HEK293 (cell line): ENCODE data around the gene BACH2.

Experiments used
- CTCF ChIA-PET: fragments of 350-600 bp; formaldehyde crosslinking; extraction: SDS; loops from one replicate; lab custom pipeline; 2021; ENCODE audit warnings: antibody characterized with exemption; lab: Yijun Ruan, JAX
- POLR2A ChIA-PET: fragments of 300-600 bp; formaldehyde crosslinking; extraction: SDS; loops from one replicate; lab custom pipeline; 2020; ENCODE audit warnings: antibody characterized with exemption, inconsistent platforms; lab: Yijun Ruan, JAX
- H3K27ac ChIP-seq: fragments of 200-500 bp; sonication (Bioruptor generic); 2 replicates; pipeline ENCODE4 v1.5.1; 2014; ENCODE audit warnings: low read depth, low read length, control low read depth, inconsistent platforms; ENCODE audit errors: extremely low read depth
- H3K36me3 ChIP-seq, 2 experiments: fragments of 200-500 bp in 1 of 2; sonication (Bioruptor generic) in 1 of 2; 1 replicate in 1 of 2; 2 replicates in 1 of 2; pipeline ENCODE4 v1.5.1; 2014 to 2017; ENCODE audit warnings: inconsistent platforms in 2 of 2, low read length in 2 of 2; ENCODE audit not compliant: control insufficient read depth in 2 of 2, insufficient read depth in 1 of 2
- H3K4me1 ChIP-seq: fragments of 200-500 bp; sonication (Bioruptor generic); 2 replicates; pipeline ENCODE4 v1.5.1; 2014; ENCODE audit warnings: mild to moderate bottlenecking, low read length, inconsistent platforms; ENCODE audit not compliant: control insufficient read depth, insufficient read depth
- H3K4me3 ChIP-seq: 2 replicates; pipeline ENCODE4 v1.5.1; 2011; ENCODE audit warnings: low read depth, mild to moderate bottlenecking, control low read depth, low read length, moderate library complexity
- H3K9me3 ChIP-seq: fragments of 200-500 bp; sonication (Bioruptor generic); 2 replicates; pipeline ENCODE4 v1.5.1; 2014; ENCODE audit warnings: low read depth, low read length, inconsistent platforms; ENCODE audit not compliant: control insufficient read depth, insufficient read depth
- ZNF133 ChIP-seq: fragments of 450-650 bp; formaldehyde crosslinking; IDR thresholded peaks from 2 replicates; pipeline ENCODE4 v1.5.1; 2016; ENCODE audit warnings: missing biosample characterization, missing genetic modification characterization
- ZNF146 ChIP-seq: fragments of 450-650 bp; formaldehyde crosslinking; IDR thresholded peaks from 2 replicates; pipeline ENCODE4 v1.5.1; 2016; ENCODE audit warnings: missing biosample characterization, missing genetic modification characterization
- ZNF248 ChIP-seq: fragments of 450-650 bp; formaldehyde crosslinking; IDR thresholded peaks from 2 replicates; pipeline ENCODE4 v1.5.1; 2017; ENCODE audit warnings: missing biosample characterization, missing genetic modification characterization
- ZNF366 ChIP-seq: fragments of 450-650 bp; formaldehyde crosslinking; conservative IDR thresholded peaks from 2 replicates; pipeline ENCODE4 v1.5.1; 2016; ENCODE audit warnings: missing biosample characterization, missing genetic modification characterization
- ZNF623 ChIP-seq: fragments of 450-650 bp; formaldehyde crosslinking; IDR thresholded peaks from 2 replicates; pipeline ENCODE4 v1.5.1; 2016; ENCODE audit warnings: missing biosample characterization, missing genetic modification characterization
- ZSCAN23 ChIP-seq: fragments of 450-650 bp; formaldehyde crosslinking; IDR thresholded peaks from 2 replicates; pipeline ENCODE4 v1.5.1; 2016; ENCODE audit warnings: missing biosample characterization, missing genetic modification characterization
- TF ChIP-seq, protein P1 (sequence below): fragments of 450-650 bp; formaldehyde crosslinking; IDR thresholded peaks from 2 replicates; pipeline ENCODE4 v1.5.1; 2016; ENCODE audit warnings: missing biosample characterization, missing genetic modification characterization
- TF ChIP-seq, protein P2 (sequence below): fragments of 450-650 bp; formaldehyde crosslinking; IDR thresholded peaks from 2 replicates; pipeline ENCODE4 v1.5.1; 2016; ENCODE audit warnings: missing biosample characterization, missing genetic modification characterization
- TF ChIP-seq, protein P3 (sequence below): fragments of 450-650 bp; IDR thresholded peaks from 2 replicates; pipeline ENCODE4 v1.5.1; 2018; ENCODE audit warnings: missing biosample characterization, missing genetic modification characterization
- TF ChIP-seq, protein P4 (sequence below): fragments of 450-650 bp; formaldehyde crosslinking; IDR thresholded peaks from 2 replicates; pipeline ENCODE4 v1.5.1; 2016; ENCODE audit warnings: missing biosample characterization, missing genetic modification characterization
- TF ChIP-seq, protein P5 (sequence below): fragments of 450-650 bp; formaldehyde crosslinking; IDR thresholded peaks from 2 replicates; pipeline ENCODE4 v1.5.1; 2016; ENCODE audit warnings: missing biosample characterization, missing genetic modification characterization
- TF ChIP-seq, protein P6 (sequence below): fragments of 450-650 bp; formaldehyde crosslinking; IDR thresholded peaks from 2 replicates; pipeline ENCODE4 v1.5.1; 2017; ENCODE audit warnings: missing biosample characterization, missing genetic modification characterization
- TF ChIP-seq, protein P7 (sequence below): fragments of 450-650 bp; formaldehyde crosslinking; IDR thresholded peaks from 2 replicates; pipeline ENCODE4 v1.5.1; 2016; ENCODE audit warnings: missing biosample characterization, missing genetic modification characterization
- TF ChIP-seq, protein P8 (sequence below): fragments of 450-650 bp; formaldehyde crosslinking; IDR thresholded peaks from 2 replicates; pipeline ENCODE4 v1.5.1; 2016; ENCODE audit warnings: missing biosample characterization, missing genetic modification characterization

The BACH2 gene

DNA sequence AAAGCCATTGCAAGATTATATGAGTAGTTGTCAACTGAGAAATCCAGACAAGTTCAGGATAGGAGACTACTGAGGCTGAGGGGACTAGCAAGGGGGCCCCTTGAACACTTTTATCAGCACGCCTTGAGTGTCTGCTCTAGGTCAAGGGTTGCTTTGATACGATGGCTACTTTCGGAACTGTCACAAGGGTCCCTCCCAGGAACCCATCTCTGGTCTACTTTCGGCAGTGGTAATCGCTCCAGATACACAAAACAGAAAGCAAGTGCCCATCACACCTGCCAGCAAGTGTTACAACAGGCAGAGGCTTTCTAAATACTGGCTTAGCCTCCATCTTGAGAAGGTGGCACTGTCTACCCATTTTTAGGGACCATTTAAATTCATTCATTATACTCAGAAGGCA, 341.3 kb downstream of the BACH2 start (continued):
- TF ChIP-seq, protein P1, sequence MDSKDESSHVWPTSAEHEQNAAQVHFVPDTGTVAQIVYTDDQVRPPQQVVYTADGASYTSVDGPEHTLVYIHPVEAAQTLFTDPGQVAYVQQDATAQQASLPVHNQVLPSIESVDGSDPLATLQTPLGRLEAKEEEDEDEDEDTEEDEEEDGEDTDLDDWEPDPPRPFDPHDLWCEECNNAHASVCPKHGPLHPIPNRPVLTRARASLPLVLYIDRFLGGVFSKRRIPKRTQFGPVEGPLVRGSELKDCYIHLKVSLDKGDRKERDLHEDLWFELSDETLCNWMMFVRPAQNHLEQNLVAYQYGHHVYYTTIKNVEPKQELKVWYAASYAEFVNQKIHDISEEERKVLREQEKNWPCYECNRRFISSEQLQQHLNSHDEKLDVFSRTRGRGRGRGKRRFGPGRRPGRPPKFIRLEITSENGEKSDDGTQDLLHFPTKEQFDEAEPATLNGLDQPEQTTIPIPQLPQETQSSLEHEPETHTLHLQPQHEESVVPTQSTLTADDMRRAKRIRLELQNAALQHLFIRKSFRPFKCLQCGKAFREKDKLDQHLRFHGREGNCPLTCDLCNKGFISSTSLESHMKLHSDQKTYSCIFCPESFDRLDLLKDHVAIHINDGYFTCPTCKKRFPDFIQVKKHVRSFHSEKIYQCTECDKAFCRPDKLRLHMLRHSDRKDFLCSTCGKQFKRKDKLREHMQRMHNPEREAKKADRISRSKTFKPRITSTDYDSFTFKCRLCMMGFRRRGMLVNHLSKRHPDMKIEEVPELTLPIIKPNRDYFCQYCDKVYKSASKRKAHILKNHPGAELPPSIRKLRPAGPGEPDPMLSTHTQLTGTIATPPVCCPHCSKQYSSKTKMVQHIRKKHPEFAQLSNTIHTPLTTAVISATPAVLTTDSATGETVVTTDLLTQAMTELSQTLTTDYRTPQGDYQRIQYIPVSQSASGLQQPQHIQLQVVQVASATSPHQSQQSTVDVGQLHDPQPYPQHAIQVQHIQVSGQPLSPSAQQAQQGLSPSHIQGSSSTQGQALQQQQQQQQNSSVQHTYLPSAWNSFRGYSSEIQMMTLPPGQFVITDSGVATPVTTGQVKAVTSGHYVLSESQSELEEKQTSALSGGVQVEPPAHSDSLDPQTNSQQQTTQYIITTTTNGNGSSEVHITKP (tag by site-specific recombination), result no peak
- TF ChIP-seq, protein P2, sequence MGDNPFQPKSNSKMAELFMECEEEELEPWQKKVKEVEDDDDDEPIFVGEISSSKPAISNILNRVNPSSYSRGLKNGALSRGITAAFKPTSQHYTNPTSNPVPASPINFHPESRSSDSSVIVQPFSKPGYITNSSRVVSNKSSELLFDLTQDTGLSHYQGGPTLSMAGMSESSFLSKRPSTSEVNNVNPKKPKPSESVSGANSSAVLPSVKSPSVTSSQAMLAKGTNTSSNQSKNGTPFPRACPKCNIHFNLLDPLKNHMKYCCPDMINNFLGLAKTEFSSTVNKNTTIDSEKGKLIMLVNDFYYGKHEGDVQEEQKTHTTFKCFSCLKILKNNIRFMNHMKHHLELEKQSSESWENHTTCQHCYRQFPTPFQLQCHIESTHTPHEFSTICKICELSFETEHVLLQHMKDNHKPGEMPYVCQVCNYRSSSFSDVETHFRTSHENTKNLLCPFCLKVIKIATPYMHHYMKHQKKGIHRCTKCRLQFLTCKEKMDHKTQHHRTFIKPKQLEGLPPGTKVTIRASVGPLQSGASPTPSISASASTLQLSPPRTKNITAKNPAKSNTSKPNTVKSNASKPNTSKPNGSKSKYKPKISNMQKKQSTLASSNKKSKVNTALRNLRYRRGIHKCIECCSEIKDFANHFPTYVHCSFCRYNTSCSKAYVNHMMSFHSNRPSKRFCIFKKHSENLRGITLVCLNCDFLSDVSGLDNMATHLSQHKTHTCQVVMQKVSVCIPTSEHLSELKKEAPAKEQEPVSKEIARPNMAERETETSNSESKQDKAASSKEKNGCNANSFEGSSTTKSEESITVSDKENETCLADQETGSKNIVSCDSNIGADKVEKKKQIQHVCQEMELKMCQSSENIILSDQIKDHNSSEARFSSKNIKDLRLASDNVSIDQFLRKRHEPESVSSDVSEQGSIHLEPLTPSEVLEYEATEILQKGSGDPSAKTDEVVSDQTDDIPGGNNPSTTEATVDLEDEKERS (tag by site-specific recombination), result no peak
- TF ChIP-seq ZNF623 (tag by site-specific recombination), result no peak

DNA sequence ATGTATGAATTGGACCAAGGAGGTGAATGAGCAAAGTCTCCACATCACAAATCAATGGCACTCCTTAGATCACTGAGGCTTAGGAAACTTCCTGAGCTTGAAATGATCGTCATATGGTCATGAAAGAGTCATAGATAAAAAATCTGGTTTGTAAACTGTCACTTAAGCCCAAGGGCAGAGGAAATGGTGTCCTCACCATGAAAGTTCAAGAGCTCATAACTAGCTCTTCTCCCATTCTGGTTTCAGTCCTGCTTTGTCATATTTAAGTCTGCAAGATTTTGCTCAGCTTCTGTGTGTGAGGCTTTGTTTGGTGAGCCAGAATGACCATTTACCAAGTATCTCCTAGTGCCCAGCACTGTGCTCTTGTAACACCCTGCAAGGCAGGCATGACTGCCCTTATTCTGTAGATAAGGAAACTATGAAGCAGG, 341.9 kb downstream of the BACH2 start:
- Histone ChIP-seq H3K27ac (no peak overlapping the region), H3K4me3 (no peak overlapping the region), H3K9me3 (no peaks in the 10 kb centered on the region), H3K4me1 (no peaks in the 10 kb centered on the region), H3K36me3 (peaks cover 0 to 16% of the 10 kb centered on the region in 2 experiments; a peak in 1 of 3 replicates)
- CTCF ChIA-PET, result interaction anchor here (1.2 to 2.4 kb wide), 2 partner anchors 14 to 525 kb away, joined by 6 to 13 read pairs; no protein-coding TSS in a partner anchor
- POLR2A ChIA-PET, result no interaction called here
- no peak for TF ChIP-seq ZNF366
- TF ChIP-seq ZNF146 (tag by site-specific recombination), result no peak
- TF ChIP-seq, protein P3, sequence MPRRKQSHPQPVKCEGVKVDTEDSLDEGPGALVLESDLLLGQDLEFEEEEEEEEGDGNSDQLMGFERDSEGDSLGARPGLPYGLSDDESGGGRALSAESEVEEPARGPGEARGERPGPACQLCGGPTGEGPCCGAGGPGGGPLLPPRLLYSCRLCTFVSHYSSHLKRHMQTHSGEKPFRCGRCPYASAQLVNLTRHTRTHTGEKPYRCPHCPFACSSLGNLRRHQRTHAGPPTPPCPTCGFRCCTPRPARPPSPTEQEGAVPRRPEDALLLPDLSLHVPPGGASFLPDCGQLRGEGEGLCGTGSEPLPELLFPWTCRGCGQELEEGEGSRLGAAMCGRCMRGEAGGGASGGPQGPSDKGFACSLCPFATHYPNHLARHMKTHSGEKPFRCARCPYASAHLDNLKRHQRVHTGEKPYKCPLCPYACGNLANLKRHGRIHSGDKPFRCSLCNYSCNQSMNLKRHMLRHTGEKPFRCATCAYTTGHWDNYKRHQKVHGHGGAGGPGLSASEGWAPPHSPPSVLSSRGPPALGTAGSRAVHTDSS (tag by site-specific recombination), result no peak
- TF ChIP-seq, protein P4, sequence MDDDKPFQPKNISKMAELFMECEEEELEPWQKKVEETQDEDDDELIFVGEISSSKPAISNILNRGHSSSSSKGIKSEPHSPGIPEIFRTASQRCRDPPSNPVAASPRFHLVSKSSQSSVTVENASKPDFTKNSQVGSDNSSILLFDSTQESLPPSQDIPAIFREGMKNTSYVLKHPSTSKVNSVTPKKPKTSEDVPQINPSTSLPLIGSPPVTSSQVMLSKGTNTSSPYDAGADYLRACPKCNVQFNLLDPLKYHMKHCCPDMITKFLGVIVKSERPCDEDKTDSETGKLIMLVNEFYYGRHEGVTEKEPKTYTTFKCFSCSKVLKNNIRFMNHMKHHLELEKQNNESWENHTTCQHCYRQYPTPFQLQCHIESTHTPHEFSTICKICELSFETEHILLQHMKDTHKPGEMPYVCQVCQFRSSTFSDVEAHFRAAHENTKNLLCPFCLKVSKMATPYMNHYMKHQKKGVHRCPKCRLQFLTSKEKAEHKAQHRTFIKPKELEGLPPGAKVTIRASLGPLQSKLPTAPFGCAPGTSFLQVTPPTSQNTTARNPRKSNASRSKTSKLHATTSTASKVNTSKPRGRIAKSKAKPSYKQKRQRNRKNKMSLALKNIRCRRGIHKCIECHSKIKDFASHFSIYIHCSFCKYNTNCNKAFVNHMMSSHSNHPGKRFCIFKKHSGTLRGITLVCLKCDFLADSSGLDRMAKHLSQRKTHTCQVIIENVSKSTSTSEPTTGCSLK (tag by site-specific recombination), result no peak
- TF ChIP-seq ZSCAN23 (tag by site-specific recombination), result no peak
- TF ChIP-seq, protein P5, sequence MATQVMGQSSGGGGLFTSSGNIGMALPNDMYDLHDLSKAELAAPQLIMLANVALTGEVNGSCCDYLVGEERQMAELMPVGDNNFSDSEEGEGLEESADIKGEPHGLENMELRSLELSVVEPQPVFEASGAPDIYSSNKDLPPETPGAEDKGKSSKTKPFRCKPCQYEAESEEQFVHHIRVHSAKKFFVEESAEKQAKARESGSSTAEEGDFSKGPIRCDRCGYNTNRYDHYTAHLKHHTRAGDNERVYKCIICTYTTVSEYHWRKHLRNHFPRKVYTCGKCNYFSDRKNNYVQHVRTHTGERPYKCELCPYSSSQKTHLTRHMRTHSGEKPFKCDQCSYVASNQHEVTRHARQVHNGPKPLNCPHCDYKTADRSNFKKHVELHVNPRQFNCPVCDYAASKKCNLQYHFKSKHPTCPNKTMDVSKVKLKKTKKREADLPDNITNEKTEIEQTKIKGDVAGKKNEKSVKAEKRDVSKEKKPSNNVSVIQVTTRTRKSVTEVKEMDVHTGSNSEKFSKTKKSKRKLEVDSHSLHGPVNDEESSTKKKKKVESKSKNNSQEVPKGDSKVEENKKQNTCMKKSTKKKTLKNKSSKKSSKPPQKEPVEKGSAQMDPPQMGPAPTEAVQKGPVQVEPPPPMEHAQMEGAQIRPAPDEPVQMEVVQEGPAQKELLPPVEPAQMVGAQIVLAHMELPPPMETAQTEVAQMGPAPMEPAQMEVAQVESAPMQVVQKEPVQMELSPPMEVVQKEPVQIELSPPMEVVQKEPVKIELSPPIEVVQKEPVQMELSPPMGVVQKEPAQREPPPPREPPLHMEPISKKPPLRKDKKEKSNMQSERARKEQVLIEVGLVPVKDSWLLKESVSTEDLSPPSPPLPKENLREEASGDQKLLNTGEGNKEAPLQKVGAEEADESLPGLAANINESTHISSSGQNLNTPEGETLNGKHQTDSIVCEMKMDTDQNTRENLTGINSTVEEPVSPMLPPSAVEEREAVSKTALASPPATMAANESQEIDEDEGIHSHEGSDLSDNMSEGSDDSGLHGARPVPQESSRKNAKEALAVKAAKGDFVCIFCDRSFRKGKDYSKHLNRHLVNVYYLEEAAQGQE (tag by site-specific recombination), result no peak
- TF ChIP-seq, protein P6, sequence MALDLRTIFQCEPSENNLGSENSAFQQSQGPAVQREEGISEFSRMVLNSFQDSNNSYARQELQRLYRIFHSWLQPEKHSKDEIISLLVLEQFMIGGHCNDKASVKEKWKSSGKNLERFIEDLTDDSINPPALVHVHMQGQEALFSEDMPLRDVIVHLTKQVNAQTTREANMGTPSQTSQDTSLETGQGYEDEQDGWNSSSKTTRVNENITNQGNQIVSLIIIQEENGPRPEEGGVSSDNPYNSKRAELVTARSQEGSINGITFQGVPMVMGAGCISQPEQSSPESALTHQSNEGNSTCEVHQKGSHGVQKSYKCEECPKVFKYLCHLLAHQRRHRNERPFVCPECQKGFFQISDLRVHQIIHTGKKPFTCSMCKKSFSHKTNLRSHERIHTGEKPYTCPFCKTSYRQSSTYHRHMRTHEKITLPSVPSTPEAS (tag by site-specific recombination), result no peak
- no peak for TF ChIP-seq ZNF248 (tag by site-specific recombination)
- TF ChIP-seq, protein P7, sequence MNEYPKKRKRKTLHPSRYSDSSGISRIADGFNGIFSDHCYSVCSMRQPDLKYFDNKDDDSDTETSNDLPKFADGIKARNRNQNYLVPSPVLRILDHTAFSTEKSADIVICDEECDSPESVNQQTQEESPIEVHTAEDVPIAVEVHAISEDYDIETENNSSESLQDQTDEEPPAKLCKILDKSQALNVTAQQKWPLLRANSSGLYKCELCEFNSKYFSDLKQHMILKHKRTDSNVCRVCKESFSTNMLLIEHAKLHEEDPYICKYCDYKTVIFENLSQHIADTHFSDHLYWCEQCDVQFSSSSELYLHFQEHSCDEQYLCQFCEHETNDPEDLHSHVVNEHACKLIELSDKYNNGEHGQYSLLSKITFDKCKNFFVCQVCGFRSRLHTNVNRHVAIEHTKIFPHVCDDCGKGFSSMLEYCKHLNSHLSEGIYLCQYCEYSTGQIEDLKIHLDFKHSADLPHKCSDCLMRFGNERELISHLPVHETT, result no peak
- no peak for TF ChIP-seq ZNF133 (tag by site-specific recombination)
- TF ChIP-seq, protein P8, sequence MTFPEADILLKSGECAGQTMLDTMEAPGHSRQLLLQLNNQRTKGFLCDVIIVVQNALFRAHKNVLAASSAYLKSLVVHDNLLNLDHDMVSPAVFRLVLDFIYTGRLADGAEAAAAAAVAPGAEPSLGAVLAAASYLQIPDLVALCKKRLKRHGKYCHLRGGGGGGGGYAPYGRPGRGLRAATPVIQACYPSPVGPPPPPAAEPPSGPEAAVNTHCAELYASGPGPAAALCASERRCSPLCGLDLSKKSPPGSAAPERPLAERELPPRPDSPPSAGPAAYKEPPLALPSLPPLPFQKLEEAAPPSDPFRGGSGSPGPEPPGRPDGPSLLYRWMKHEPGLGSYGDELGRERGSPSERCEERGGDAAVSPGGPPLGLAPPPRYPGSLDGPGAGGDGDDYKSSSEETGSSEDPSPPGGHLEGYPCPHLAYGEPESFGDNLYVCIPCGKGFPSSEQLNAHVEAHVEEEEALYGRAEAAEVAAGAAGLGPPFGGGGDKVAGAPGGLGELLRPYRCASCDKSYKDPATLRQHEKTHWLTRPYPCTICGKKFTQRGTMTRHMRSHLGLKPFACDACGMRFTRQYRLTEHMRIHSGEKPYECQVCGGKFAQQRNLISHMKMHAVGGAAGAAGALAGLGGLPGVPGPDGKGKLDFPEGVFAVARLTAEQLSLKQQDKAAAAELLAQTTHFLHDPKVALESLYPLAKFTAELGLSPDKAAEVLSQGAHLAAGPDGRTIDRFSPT (tag by site-specific recombination), result no peak
